ENCODE data around the gene GNG7. TPM values are rescaled to one million over a fixed set of nuclear protein-coding genes. Genes with fewer than 3 reads are reported as not detected.

The GNG7 gene
- under 0.01 and 0.12 TPM in 2 replicates for total RNA-seq

DNA sequence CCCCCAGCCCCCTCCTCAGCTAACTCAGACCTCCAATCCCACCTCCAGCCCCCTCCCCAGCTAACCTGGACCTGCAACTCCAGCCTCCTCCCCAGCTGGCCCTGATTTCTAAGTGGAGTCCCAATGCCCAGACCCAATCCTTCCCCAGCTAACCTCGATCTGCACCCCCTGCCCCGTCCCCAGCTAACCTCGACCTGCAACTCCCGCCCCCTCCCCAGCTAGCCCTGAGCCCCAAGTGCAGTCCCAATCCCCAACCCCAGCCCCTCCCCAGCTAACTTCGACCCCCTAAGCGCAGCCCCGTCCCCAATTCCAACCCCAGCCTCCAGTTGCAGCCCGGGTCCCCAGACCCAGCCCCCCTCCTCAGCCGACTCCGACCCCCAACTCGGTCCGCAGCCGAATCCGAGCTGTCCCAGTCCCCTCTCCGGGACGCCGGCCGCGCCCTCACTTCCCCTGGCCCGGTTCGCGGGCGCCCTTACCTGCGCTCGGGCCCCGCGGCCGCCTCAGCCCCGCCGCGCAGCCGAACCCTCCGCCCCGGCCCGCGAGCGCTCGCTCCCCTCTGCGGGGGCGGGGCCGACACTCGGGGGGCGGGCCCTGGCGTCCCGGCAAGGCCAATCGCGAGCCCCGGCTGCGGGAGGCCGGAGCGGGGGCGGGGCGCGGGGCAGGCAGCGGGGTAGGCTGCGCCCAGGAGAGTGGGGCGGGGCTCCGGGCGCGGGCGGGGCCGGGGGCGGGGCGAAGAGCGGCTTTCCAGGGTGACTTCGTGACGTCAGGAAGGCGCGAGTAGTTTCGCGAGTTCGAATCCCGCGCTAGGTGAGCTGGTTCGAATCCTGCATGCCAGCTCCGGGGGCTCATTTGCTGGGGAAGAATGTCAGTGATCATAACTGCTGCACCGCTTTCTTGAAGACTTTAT, at the start of gene GNG7:
TSS of gene GNG7 (minus strand) at position 525 of the 907 bp plus-strand sequence. CDS start 182,006 bp downstream, outside the sequence.

DNA sequence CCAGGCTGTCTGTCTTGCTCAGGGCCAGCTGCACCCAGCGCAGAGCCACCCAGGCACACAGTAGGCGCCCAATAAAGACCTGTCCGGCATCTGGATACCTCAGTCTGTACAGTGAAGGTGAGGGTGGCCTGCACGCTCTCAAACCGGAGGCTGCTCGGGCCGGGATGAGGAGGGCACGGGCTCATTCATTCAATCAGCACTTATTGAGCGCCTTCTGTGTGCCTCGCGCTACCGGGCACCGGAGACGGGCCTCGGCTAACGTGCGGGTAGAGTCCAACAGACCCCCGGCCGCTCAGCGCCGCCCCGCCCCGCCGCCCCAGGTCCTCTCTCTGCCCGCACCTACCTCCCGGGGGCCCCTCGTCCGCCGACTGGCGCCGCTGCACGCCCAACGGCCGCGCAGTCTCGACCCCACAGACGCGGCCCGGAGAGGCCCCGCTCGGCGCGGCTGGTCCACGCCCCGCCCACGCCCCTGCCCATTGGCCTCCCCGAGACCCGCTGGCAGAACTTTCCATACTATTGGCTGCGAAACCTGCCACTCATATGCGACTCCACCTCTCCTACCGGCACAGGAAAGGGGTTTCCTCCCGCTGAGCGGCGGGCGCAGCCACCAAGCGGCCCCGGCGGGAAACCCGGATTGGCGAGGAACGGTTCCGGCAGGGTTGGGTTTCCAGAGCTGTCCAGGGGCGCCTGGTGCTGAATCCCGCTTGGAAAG, 37.3 kb upstream of the GNG7 start, which contains the start of gene SLC39A3:
TSS of gene SLC39A3 (minus strand) at position 416 of the 712 bp plus-strand sequence. CDS start 2,760 bp downstream, outside the sequence.

DNA sequence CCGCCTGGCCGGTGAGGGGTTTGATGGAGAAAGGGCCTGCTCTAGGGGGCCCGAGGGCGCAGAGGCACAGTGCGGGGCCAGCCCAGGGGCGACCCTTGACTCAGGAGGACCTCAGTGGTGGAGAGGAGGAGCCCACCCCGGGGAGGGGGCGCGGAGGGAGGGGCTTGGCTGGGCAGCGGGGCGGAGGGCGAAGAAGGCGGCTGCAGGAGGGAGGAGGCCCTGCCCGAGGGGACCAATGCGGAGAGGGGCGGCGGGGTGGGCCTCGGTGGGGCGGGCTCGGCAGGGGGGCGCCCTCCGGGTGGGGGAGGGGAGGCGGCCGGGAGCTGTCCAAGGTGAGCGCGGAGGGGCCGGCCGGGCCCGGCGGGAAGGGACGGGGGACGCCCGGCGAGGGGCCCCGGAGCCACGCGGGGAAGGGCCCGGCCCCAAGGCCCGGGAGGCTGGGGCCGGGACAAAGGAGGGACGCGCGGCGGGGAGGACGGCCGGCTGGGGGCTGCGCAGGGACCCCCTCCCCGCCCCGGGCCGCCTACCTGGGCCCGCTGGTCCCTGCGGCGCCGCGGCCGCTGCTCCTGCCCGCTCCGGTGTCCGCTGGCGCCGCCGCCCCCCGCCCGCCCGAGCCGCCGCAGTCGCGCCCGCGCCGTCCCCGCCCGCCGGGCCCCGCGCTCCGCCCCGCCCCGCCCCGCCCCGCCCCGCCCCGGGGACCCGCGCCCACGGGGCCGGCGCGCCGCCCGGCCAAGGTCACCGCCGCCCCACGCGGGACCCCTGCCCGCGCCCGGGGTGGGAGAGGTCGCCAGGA, 18.5 kb upstream of the GNG7 start, which contains the start of gene DIRAS1:
TSS of gene DIRAS1 (minus strand) at position 596 of the 793 bp plus-strand sequence. CDS start 3,566 bp downstream, outside the sequence.

DNA sequence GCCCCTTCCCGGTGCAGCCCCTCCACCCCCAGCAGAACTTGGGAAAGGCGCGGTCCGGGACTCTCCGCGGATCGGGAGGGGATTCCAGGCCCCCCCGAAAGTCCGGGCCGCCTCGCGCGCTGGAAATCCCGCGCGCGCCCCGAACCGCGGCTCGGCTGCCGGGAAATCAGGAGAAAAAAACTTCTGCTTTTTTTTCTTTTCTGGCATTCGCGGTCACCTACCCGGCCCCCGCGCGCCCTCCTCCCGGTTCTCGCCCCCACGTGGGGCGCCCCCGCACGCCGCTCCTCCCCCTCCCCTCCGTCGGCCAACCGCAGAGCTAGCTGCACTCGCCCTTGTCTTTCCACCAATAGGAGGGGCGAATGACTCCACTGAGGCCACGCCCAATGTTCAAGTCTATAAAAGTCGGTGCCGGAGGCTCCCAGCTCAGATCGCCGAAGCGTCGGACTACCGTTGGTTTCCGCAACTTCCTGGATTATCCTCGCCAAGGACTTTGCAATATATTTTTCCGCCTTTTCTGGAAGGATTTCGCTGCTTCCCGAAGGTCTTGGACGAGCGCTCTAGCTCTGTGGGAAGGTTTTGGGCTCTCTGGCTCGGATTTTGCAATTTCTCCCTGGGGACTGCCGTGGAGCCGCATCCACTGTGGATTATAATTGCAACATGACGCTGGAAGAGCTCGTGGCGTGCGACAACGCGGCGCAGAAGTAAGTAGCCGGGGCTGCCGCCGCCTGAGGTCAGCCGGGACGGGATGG, 226.6 kb downstream of the GNG7 start, which contains the start of gene GADD45B:
TSS of gene GADD45B (plus strand) at position 426 of the 749 bp plus-strand sequence. CDS start at position 658, 232 bp downstream.

Other genes starting within 250 kb of the GNG7 start
- gene LMNB2, start 245.7 kb downstream of the GNG7 start, total RNA-seq = 41.9 and 80.5 TPM in 2 replicates
- gene GADD45B, start 226.6 kb downstream of the GNG7 start, total RNA-seq = 14.8 and 28.1 TPM in 2 replicates
- 0.66 and 2.9 TPM in 2 replicates for gene DIRAS1, start 18.7 kb upstream of the GNG7 start, total RNA-seq
- gene SLC39A3, start 37.3 kb upstream of the GNG7 start, total RNA-seq = 23.2 and 26.8 TPM in 2 replicates
- gene SGTA, start 80.6 kb upstream of the GNG7 start, total RNA-seq = 22.2 and 28.7 TPM in 2 replicates
- 62.2 and 78.1 TPM in 2 replicates for gene THOP1, start 82.8 kb upstream of the GNG7 start, total RNA-seq
- gene ZNF554, start 117.2 kb upstream of the GNG7 start, total RNA-seq = 3.0 and 3.3 TPM in 2 replicates
- gene ZNF555, start 138.8 kb upstream of the GNG7 start, total RNA-seq = 4.6 and 5.5 TPM in 2 replicates
- gene ZNF556, start 164.6 kb upstream of the GNG7 start, total RNA-seq = 0.26 TPM in 1 of 2 replicates, not detected in the other
- gene ZNF57, start 198.2 kb upstream of the GNG7 start, total RNA-seq = 3.9 and 4.2 TPM in 2 replicates
- 3.2 and 3.3 TPM in 2 replicates for gene ZNF77, start 242.3 kb upstream of the GNG7 start, total RNA-seq